Mononuclear cell (primary cell): ENCODE data around the gene PACSIN2. TPM values are rescaled to one million over a fixed set of nuclear protein-coding genes. Genes with fewer than 3 reads are reported as not detected.
"Not testable (repeated sequence)": the region's sequence is repeated elsewhere in the genome, so short reads cannot be mapped to it uniquely, and the experiment has no call there.

ENCODE experiments used
- H3K27me3 ChIP-seq: 2 replicates; pipeline ENCODE4 v1.6.0; 2011; ENCODE audit warnings: low read length, control low read depth; ENCODE audit not compliant: insufficient read depth
- H3K4me1 ChIP-seq: 2 replicates; pipeline ENCODE4 v1.5.1; 2011; ENCODE audit warnings: mild to moderate bottlenecking, low read length, control low read depth; ENCODE audit not compliant: insufficient read depth
- H3K4me3 ChIP-seq: 2 replicates; pipeline ENCODE4 v1.5.1; 2011; ENCODE audit warnings: mild to moderate bottlenecking, low read length, moderate library complexity
- H3K9me3 ChIP-seq: 2 replicates; pipeline ENCODE4 v1.5.1; 2011; ENCODE audit warnings: low read depth, mild to moderate bottlenecking, control low read depth, low read length
- total RNA-seq: library from RNA; depleted of rRNA; stranded (reverse); fragments of >200 nt; gene quantifications from one replicate; pipeline ENCODE4 v1.2.3, GENCODE V29; 2012

The PACSIN2 gene
- total RNA-seq, 1 donor: 45.4 TPM

- no peak overlapping the region for H3K4me3 ChIP-seq
- no peaks in the 10 kb centered on the region for H3K27me3 ChIP-seq
- H3K4me1 ChIP-seq: peaks cover 20% of the 10 kb centered on the region
- H3K9me3 ChIP-seq: no peaks in the 10 kb centered on the region
Measured at GRCh38 chr22:43017525-43018460, 2.8 kb upstream of the PACSIN2 start.

GRCh38 chr22:43016150-43016549, 1.2 kb upstream of the PACSIN2 start:
- not testable (repeated sequence) for H3K27me3 ChIP-seq, H3K9me3 ChIP-seq, H3K4me3 ChIP-seq
- peaks cover 25% of the 10 kb centered on the region for H3K4me1 ChIP-seq

GRCh38 chr22:43015677-43016042, 711 bp upstream of the PACSIN2 start:
- H3K4me3 ChIP-seq: peak overlapping the region; percentile 63
- H3K4me1 ChIP-seq: peaks cover 25% of the 10 kb centered on the region
- H3K9me3 ChIP-seq: no peaks in the 10 kb centered on the region
- H3K27me3 ChIP-seq: no peaks in the 10 kb centered on the region

GRCh38 chr22:43014316-43014868, 557 bp downstream of the PACSIN2 start:
- Histone ChIP-seq H3K9me3 (no peaks in the 10 kb centered on the region), H3K27me3 (no peaks in the 10 kb centered on the region), H3K4me1 (peaks cover 27% of the 10 kb centered on the region), H3K4me3 (peak overlapping the region; percentile 63)

- Histone ChIP-seq H3K4me3 (peak overlapping the region; percentile 63), H3K4me1 (peaks cover 28% of the 10 kb centered on the region), H3K27me3 (no peaks in the 10 kb centered on the region), H3K9me3 (no peaks in the 10 kb centered on the region)
Measured at GRCh38 chr22:43013355-43014315, 1.3 kb downstream of the PACSIN2 start.

- Histone ChIP-seq H3K4me3 (no peak overlapping the region), H3K27me3 (no peaks in the 10 kb centered on the region), H3K4me1 (peaks cover 34% of the 10 kb centered on the region), H3K9me3 (no peaks in the 10 kb centered on the region)
Measured at GRCh38 chr22:43012390-43012789, 2.6 kb downstream of the PACSIN2 start.

GRCh38 chr22:43011079-43011478, 3.9 kb downstream of the PACSIN2 start:
- Histone ChIP-seq H3K4me3 (no peak overlapping the region), H3K4me1 (peaks cover 34% of the 10 kb centered on the region), H3K9me3 (no peaks in the 10 kb centered on the region), H3K27me3 (no peaks in the 10 kb centered on the region)

- Histone ChIP-seq H3K4me3 (no peak overlapping the region), H3K4me1 (peaks cover 34% of the 10 kb centered on the region), H3K9me3 (no peaks in the 10 kb centered on the region), H3K27me3 (no peaks in the 10 kb centered on the region)
Measured at GRCh38 chr22:43009444-43009843, 5.5 kb downstream of the PACSIN2 start.

- peaks cover 38% of the 10 kb centered on the region for H3K4me1 ChIP-seq
- no peaks in the 10 kb centered on the region for H3K27me3 ChIP-seq
- no peak overlapping the region for H3K4me3 ChIP-seq
- no peaks in the 10 kb centered on the region for H3K9me3 ChIP-seq
Measured at GRCh38 chr22:43008921-43009320, 6.0 kb downstream of the PACSIN2 start.

GRCh38 chr22:43008509-43008908, 6.4 kb downstream of the PACSIN2 start:
- Histone ChIP-seq H3K27me3 (no peaks in the 10 kb centered on the region), H3K4me1 (peaks cover 38% of the 10 kb centered on the region), H3K4me3 (no peak overlapping the region), H3K9me3 (no peaks in the 10 kb centered on the region)

- Histone ChIP-seq H3K4me3 (no peak overlapping the region), H3K27me3 (no peaks in the 10 kb centered on the region), H3K9me3 (no peaks in the 10 kb centered on the region), H3K4me1 (peaks cover 36% of the 10 kb centered on the region)
Measured at GRCh38 chr22:43007519-43008102, 7.3 kb downstream of the PACSIN2 start.

GRCh38 chr22:43006753-43007152, 8.2 kb downstream of the PACSIN2 start:
- H3K4me1 ChIP-seq: peaks cover 41% of the 10 kb centered on the region
- H3K27me3 ChIP-seq: no peaks in the 10 kb centered on the region
- H3K4me3 ChIP-seq: no peak overlapping the region
- H3K9me3 ChIP-seq: no peaks in the 10 kb centered on the region

GRCh38 chr22:43006016-43006505, 8.9 kb downstream of the PACSIN2 start:
- Histone ChIP-seq H3K9me3 (no peaks in the 10 kb centered on the region), H3K4me1 (peaks cover 48% of the 10 kb centered on the region), H3K4me3 (no peak overlapping the region), H3K27me3 (no peaks in the 10 kb centered on the region)

GRCh38 chr22:43005106-43005505, 9.8 kb downstream of the PACSIN2 start:
- Histone ChIP-seq H3K4me1 (peaks cover 58% of the 10 kb centered on the region), H3K9me3 (no peaks in the 10 kb centered on the region), H3K4me3 (no peak overlapping the region), H3K27me3 (no peaks in the 10 kb centered on the region)
